GM12873 (cell line): Measurements from ENCODE around the gene NGEF.

ENCODE experiments used
- CTCF ChIP-seq: IDR thresholded peaks from 2 replicates; pipeline ENCODE4 v1.5.1; 2012; ENCODE audit warnings: low read depth, mild to moderate bottlenecking, moderate library complexity, low read length, control low read depth; ENCODE audit not compliant: insufficient read depth; ENCODE audit errors: missing control alignments

The NGEF gene

GRCh38 chr2:232976666-232977437 lies 36.2 kb downstream of the NGEF start:
- TF ChIP-seq CTCF, result no peak

- no peak for TF ChIP-seq CTCF
Measured at GRCh38 chr2:232976176-232976575, 36.9 kb downstream of the NGEF start.

GRCh38 chr2:232974396-232974795 lies 38.7 kb downstream of the NGEF start:
- no peak for TF ChIP-seq CTCF

- no peak for TF ChIP-seq CTCF
Measured at GRCh38 chr2:232973796-232974195, 39.3 kb downstream of the NGEF start.

GRCh38 chr2:232973011-232973735 lies 39.9 kb downstream of the NGEF start:
- no peak for TF ChIP-seq CTCF

GRCh38 chr2:232971744-232972143 lies 41.3 kb downstream of the NGEF start:
- TF ChIP-seq CTCF, result no peak

- TF ChIP-seq CTCF, result no peak
Measured at GRCh38 chr2:232970051-232970450, 43.0 kb downstream of the NGEF start.
